GM18519 (cell line): ENCODE measurements around the gene SORCS2.

Experiments used
- ATAC-seq: cut with Tn5 transposase; IDR thresholded peaks from one replicate; pipeline ENCODE4 v1.9.1; 2021; ENCODE audit warnings: mild to moderate bottlenecking, moderate library complexity; ENCODE audit not compliant: unreplicated experiment, low FRiP score

The SORCS2 gene

DNA sequence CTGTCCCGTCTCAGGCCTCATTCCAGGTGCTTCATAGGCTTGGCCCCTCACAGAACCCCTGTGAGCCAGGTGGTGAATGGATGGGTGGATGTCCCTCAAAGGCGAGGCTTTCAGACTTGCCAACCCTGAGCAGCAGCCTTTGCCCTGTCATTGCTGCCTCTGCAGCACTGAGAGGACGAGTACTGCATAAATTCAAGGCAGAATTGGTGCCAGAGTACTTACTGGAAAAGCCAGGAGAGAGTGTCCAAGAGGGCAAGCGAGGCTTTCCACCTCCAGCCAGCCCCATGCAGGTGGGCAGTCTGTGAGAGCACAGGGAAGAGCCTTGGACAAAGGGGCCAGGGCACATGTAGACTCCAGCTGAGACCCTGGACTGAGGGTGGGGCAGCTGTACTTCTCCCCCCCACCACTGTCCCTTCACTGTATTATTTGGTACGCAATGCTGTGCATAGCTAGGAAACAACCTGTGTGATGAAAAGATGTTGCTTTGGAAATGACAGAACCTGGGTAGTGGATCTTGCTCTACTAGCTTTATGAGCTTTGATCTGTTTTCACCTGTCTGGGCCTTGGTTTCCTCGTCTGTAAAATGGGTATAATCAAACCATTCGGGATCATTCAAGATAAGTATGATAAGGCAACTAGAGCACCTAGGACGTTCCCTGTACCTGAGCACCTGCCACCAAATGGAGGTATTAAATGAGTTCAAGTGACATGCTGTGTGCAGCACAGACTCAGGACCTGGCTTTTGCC lies 467.3 kb downstream of the SORCS2 start:
- ATAC-seq, result no peak

DNA sequence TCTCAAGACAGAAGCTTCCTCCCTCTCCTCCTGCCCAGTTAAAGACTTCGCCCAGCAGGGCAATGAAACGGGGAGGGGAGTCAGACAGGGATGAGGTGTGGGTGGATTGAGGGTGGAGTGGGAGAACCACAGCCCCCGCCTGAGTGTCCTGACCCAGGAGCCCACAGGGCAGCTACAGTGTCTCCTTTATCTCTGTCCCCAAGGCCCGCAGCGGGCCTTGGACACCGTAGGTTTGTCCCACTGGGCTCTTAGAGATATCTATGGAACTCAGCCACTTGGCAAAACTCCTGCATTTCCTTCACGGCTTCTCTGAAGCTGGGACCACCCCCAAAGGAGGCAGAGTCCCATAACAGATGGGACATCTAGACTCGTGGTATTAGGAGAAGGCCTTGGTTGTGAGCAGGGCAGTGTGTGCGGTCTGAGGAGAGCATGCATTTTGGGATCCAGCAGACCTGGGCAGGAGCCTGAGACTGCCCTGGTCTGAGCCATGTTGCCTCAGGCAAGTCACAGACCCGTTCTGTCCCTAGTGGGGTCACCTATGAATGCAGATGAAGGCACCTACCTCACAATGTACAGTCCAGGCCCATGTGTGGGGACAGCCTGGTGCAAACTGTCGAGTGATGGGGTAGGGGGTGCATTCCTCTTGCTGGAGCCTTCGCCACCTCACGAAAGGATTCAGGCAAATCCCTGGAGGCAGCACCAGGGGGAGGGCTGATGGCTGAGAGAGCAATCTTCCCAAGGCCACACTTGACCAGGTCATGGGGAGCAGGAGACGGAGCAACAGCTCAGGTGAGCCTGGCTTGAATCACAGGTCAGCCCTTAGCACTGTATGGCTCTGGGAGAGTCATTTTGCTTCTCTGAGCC lies 468.1 kb downstream of the SORCS2 start:
- ATAC-seq, result no peak

DNA sequence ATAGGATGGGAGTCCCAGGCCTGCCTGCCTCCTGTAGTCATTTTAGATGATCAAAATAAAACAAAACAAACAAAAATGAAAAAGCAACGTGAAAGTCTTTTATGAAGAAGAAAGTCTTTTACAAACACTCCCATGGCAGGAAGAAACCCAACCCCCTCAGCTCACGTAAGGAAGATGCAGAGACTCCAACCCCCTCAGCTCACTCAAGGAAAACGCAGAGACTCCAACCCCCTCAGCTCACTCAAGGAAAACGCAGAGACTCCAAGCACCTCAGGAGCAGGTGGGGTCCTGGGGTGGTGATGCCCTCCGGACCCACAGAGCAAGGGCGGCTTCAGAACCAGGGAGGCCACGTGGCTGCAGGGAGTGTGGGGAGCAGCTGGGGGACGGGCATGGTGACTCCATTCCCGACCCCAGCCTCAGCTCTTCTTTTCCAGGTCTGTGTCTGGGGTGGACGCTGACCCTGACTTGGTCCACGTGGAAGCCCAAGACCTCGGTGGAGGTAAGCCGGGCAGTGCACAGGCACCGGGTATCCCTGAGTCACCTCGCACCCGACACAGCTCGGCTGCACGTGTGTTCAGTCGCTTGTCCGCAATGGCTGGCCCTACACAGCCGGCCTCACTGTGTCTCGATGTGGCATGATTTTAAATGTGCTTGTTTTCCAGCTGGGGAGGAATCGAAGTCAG lies 468.9 kb downstream of the SORCS2 start:
- no peak for ATAC-seq

DNA sequence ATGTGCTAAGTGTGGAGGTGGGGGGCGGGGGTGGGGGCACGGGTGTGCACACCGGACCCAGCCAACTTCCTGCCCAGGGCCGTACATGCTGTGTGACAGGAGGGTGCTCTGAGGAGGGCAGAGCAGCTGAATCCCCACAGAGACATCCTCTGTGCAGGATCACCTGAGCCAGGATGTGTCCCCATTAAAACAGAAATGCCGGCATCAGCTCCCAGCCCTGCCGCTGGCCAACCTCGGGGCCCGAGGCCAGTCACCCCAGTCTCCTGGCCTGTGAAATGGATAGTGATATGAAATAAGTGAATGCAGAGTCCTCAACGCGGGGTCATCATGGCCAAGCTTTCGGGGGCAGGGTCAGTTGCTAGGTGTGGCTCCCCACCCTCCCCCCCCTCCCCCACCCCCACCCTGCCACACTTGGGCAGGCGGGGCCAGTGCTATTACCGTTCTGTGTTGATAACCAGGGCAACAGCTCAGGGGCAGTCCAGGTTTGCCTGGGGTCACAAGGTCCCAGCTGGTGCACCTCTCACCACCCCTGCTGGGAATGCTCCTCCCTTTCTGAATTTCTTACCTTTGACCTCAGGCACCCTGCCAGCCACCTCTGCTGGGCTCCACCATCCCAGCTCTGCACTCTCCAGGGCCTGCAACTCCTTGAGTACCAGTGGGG lies 469.6 kb downstream of the SORCS2 start:
- no peak for ATAC-seq

DNA sequence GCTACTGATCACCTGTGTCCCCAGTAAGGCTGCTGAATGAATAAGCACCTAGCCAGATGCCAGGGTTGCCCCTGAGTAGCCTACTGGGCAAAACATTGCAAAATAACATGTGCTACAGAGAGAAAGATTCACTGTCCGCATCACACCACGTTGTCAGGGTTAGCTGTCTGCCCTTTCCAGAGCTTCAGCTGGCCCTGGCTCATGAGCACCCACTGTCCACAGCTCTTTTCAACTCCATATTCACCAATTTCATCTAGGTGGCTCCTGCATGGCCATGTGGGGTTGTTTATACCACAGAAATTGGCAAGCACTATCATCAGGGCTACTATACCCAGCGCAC lies 470.1 kb downstream of the SORCS2 start:
- no peak for ATAC-seq

DNA sequence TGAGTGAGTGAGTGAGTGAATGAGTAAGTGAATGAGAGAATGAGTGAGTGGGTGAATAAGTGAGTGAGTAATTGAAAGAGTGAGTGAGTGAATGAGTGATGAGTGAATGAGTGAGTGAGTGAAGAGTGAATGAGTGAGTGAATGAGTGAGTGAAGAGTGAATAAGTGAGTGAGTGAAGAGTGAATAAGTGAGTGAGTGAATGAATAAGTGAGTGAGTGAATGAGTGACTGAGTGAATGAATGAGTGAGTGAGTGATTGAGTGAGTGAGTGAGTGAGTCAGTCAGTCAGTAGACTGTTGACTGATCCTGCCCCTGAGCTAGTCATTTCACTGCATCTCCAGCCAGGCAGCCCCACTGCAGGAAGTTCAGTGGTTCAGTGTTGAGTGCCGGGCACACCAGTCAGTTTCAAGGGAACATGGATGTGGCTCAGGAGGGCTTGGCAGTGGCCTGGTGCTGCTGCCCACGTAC lies 470.8 kb downstream of the SORCS2 start:
- ATAC-seq, result no peak

DNA sequence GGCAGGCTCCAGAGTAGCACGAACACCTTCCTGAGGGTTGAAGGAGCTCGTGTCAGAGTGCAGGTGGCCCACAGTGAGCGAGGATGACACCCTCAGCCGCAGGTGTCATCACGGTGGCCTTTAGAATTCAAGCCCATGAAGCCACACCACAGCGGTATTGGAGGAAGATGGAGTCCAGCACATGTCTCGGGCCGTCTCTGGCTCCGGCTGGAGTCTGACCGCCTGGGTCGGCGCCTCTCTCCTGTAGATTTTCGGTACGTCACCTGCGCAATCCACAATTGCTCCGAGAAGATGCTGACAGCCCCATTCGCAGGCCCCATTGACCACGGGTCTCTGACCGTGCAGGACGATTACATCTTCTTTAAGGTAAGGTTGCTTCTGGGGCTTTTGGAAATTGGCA lies 471.8 kb downstream of the SORCS2 start:
- no peak for ATAC-seq

DNA sequence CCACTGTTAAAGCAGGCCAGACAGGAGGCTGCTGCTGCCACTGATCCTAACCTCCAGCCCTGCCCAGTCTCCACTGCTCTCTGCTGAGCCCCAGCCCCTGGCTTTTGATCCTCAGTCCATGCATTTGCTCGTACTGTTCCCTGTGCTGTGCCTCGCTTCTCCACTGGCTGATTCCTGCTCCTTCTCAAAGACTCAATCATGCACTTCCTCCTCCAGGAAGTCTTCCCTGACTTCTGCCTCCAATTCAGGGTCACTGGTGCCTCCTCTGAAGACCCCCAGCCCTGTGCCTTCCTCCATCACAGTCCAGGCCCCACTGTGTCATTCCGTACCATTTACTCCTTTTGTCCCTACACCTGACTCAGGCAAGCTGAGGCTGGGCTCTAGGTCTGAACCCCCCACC lies 473.0 kb downstream of the SORCS2 start:
- no peak for ATAC-seq

DNA sequence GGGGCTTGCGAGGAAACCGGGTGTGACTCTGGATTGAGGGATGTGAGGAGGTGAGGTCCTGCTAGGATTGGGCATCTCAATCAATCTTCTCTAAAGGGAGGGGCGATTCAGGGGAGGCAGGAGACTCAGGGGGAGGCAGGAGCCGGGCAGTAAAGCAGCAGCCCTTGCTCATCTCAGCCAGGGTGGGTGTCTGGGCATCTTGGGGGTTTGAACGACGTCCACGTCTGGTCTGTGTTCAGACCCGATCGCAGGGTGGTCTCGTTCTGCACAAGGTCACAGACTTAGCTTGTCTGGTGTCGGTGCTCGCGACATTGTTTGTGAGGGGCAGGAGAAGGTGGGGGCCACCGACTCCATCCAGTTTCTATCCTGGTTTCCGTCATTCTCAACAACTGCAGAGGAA lies 473.7 kb downstream of the SORCS2 start:
- no peak for ATAC-seq

DNA sequence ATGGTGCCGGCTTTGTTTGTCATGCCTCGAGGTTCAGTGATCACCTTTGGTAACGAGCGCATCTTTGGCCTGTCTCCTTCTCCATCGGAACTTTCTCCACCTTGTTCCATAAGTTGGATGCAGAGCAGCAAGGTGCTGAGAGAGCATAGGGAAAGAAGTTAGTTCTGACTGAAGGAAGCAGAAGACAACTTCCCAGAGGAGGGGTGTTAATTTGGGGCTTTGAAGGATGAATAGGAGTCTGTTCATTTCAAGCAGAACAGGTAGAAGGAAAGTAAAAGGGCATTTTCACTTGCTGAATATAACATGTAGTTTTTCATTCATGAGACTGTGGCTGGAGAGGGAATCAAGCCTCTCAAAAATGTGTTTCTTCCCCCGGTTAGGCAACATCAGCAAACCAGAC lies 474.4 kb downstream of the SORCS2 start:
- no peak for ATAC-seq

DNA sequence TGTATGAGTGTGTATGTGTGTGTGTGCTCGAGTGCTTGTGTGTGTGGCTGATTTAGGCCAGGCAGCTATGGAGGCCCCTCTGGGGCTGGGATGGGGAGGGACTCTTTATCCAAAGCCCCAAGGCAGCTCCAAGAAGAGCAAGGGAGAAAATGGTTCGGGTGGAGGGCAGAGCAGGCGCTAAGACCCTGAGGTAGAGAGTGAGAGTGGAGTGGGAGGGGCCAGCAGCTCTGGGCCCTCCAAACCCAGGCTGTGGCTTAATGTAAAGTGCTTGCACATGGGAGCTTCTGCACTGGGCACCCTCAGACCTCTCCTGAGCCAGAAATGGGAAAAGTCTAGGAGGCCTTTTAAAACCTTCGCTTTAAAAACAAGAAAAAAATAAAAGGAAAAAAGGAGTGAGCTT lies 475.9 kb downstream of the SORCS2 start:
- no peak for ATAC-seq

DNA sequence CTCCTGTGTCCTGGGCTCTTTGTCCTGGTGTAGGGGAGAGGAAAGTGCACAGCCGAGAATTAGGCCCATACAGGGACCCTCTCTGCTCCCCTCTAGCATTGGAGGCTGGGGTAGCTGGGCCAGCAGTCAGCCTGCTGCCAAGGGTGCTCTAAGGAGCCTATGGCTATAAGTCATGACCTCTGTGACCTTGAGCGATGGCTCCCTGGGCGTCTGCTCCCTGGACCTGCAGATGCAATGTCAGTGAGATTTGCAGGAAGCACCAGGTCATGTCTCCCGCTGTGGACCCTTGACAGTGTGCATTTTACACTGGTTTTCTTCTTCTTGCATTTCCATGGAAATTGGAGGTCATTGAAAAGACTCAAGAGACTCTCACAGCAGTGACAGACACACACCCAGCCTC lies 476.5 kb downstream of the SORCS2 start:
- ATAC-seq, result no peak

DNA sequence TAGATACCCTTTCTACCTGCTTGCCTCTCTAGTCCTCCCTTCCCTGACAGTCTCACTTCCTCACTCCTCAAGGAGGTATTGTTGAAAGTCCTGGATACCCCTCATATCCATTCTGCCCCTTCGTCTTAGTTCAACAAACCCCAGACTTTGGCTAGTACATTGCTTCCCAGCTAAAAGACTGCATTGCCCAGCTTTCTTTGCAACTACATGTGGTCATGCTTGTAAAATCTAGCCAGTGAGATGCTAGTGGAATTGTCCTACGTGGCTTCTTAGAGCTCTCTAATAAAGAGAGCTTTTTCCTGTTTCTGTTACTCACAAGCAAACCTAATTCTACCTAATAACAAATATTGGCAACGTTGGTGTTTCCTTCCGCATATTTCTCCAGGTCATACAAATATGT lies 480.3 kb downstream of the SORCS2 start:
- ATAC-seq, result no peak

DNA sequence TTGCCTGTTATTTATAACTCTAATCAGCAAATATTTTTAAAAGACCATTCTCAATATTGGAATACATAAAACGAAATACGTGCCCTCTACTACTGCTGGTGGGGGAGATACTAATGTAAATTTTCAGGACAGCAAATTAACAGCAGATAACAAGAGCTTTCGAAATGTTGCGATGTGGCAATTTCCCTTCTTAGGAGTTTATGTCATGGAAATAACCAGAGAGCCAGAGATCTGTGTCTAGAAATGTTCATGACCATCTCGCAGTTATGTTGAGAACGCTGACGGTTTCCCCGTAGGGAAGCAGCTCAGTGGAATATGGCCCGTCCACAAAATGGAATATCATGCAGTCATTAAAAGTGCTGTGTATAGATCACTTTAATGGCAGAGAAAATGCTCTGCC lies 480.8 kb downstream of the SORCS2 start:
- no peak for ATAC-seq

DNA sequence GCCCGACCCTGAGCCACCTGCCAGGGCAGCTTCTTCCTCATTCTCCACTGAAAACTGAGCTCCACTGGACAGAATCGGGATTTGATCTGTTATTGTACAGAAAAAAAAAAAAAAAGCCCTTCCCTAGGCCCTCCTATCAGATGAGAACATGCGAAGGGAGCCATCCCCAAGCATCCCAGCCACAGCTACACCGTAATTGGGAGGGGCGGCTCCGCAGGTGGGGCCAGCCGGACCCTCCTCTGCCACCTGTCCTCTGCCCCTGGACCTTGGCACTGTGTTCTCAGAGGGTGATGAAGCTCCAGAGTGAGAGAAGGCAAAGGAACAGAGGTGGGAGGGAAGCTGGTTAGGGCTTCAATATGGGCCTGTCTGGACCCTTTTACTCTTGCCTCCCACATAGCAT lies 482.4 kb downstream of the SORCS2 start:
- ATAC-seq, result no peak

DNA sequence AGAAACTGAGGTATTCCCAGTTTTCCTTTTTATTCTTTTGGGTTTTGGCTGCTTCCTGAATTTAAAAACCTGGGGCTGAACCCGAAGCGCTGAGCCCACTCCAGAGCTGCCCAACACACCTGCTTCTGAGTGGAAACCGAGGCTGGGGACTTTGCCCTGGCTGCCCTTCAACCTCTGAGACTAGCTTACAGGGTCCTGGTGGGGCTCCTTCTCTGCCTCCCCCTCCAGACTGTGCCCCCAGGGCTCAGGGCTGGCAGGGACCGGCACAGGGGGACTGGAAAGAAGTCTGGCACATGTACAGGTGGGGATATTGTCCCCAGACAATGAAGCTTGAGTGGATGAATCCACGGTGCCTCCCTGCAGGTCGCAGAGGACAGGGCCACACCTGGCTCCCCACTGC lies 482.8 kb downstream of the SORCS2 start:
- no peak for ATAC-seq

DNA sequence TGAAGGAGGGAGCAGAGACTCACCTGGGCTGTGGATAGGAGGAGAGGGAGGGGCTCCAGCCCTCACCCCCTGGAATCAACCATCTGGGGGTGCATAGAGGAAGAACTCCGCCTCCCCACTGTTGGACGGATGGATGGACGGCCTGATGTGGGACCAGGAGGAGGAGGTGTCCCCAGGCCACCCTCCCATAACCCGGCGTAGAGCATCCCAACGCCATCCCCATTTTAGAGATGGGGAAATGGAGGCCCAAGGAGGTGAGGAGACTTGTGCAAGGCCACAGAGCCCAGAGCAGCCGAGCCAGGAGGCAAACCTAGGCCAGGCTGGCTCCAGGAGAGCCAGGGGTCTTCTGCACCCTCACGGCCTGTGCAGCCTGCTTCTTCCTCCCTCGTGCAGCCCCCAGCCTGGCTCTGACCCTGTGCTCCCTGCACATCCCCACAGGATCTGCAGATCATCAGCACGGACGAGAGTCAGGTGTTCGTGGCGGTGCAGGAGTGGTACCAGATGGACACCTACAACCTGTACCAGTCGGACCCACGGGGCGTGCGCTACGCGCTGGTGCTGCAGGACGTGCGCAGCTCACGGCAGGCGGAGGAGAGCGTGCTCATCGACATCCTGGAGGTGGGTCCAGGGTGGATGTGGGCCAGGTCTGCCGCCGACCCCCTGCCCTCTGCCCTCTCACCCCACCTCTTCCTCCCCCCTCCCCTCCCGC lies 483.4 kb downstream of the SORCS2 start:
- ATAC-seq, result no peak

DNA sequence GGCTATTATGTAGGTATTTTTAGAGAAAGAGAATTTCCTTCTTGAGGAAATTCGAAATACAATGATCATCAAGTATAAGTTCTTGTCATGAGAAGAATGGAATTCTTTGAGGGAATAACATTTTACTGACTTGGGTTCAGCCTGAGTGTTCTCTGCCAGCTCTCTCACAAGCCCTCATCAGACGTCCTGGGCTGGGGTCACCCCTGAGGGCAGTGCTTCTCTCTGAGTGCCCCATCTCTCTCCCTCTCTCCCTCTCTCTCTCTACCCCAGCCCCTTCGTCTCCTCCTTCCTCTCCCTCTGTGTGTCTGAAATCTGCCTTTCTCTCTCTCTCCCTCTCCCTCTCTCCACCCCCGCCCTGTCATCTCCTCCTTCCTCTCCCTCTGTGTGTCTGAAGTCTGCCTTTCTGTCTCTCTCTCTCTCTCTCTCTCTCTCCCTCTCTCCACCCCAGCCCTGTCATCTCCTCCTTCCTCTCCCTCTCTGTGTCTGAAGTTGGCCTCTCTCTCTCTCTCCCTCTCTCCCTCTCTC lies 484.1 kb downstream of the SORCS2 start:
- ATAC-seq, result no peak

DNA sequence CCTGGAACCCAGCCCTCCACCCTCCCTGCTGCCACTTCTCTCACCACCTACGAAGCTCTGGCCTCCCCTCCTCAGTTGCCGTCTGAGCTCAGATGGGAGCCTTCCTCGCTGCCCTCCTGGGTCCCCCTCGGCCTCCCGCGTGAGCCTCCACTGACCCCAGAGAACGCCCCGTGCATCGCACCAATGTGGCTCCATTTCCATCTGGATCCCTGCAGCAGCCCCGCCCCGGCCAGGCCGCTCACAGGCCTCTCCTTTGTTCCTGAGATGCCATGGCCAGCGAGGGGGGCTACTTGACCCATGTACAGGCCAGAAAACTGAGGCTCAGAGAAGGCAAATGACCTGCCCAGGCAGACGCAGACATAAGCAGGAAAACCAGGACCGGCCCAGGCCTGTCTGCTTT lies 484.7 kb downstream of the SORCS2 start:
- ATAC-seq, result no peak

DNA sequence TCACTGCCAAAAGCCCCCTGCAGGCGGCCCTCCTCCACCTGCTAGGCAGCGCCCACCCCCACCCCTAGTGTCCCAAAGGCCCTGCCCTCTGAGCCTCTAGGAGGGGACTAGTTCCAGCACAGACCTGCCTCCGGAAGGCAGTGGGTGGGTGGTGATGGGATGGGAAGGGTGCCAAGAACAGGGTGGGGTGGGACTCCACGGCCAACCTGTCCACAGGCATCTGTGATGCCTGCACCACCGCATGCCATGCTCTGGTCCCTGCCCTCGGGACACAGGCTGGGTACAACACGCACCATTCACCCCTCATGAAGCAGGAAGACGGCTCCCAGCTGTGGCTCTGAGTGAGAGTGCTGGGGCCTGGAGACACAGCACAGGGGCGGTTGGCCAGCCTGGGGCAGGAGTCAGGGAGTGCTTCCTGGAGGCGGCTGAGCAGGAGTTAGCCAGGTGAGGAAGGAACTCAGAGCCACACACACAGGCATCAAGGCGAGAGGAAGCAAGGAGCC lies 485.5 kb downstream of the SORCS2 start:
- no peak for ATAC-seq
